Esophagus squamous epithelium (tissue), 5 donors: ENCODE measurements around the gene DLK1. TPM values are rescaled to one million over a fixed set of nuclear protein-coding genes. Genes with fewer than 3 reads are reported as not detected.

Experiments used
- DNase-seq: peaks from one replicate; lab custom pipeline; 2025; lab: John Stamatoyannopoulos, UW
- H3K27ac ChIP-seq, 4 donors: fragments of 200-600 bp; sonication (generic); one replicate each; pipeline ENCODE4 v1.5.1; 2016 to 2019; ENCODE audit warnings: mild to moderate bottlenecking in 1 of 4
- H3K27me3 ChIP-seq, 4 donors: fragments of 200-600 bp; sonication (generic); 1 replicate in 3 of 4; 2 replicates in 1 of 4; pipeline versions ENCODE4 v1.5.1 to v1.6.0; 2017 to 2021; ENCODE audit warnings: antibody characterized with exemption in 1 of 4
- H3K36me3 ChIP-seq, 3 donors: fragments of 200-600 bp; sonication (generic); one replicate each; pipeline ENCODE4 v1.5.1; 2016 to 2019
- H3K4me1 ChIP-seq, 3 donors: fragments of 200-600 bp; sonication (generic); one replicate each; pipeline ENCODE4 v1.5.1; 2017 to 2019
- H3K4me3 ChIP-seq, 4 donors: fragments of 200-600 bp; sonication (generic); 1 replicate in 3 of 4; 2 replicates in 1 of 4; pipeline ENCODE4 v1.5.1; 2016 to 2019; ENCODE audit warnings: mild to moderate bottlenecking in 2 of 4, moderate library complexity in 1 of 4
- H3K9me3 ChIP-seq, 3 donors: fragments of 200-600 bp; sonication (generic); one replicate each; pipeline ENCODE4 v1.5.1; 2016 to 2019
- POLR2A ChIP-seq, 4 donors: fragments of 450-650 bp; IDR thresholded peaks; one replicate each; pipeline ENCODE4 v1.6.1; 2017; ENCODE audit warnings: antibody characterized with exemption in 4 of 4, mild to moderate bottlenecking in 4 of 4, moderate library complexity in 3 of 4
- WGBS, 2 donors: methylation state at CpG; one replicate each; pipeline ENCODE4 v1.1.5; 2018; 5-methylcytosine and 5-hydroxymethylcytosine counted together
- intact Hi-C: fragments of 100-400 bp; cut with DNase I; formaldehyde crosslinking; loops from one replicate; pipeline ENCODE4 v1.15.0; 2022
- total RNA-seq, 4 donors: library from RNA; depleted of rRNA; stranded (reverse); fragments of >200 nt; gene quantifications; one replicate each; pipeline ENCODE4 v1.1.0, GENCODE V29; 2016
- TF ChIP-seq, protein P1 (sequence below), 6 experiments: fragments of 450-650 bp in 4 of 6; fragments of 200-600 bp in 2 of 6; sonication (generic) in 2 of 6; IDR thresholded peaks; one replicate each; pipeline ENCODE4 v1.5.1; 2016 to 2019; ENCODE audit warnings: antibody characterized with exemption in 6 of 6, mild to moderate bottlenecking in 4 of 6, moderate library complexity in 4 of 6
- donor health status: DM: yes; HTN: yes; CAD: no.

DLK1 gene
- total RNA-seq, 4 donors from 2014 or later, result not detected

DNA sequence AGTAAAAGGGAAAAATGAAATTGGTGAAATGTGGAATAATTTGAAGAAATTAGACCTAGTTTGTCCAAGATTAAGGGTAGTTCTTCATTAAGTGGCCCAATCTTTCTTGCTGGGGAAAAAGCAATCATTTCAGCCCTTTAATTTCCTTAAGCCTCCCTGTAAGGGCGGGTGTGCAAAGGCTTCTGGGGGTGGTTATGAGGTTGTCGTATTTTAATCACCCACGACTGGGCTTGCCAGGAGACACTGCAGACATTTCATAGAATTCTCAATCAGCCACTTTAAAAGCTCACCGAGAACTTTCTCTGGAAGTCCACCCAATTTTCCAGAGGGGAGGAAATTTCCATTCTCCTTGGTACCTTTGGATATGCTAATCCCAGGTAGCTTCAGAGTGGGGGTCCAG, 43.4 kb downstream of the DLK1 start:
- Histone ChIP-seq H3K27ac (no peak overlapping the region), H3K36me3 (no peaks in the 10 kb centered on the region), H3K27me3 (peaks cover 0 to 86% (median 0%) of the 10 kb centered on the region in 4 donors), H3K4me3 (no peak overlapping the region), H3K9me3 (peaks cover 0 to 8% (median 0%) of the 10 kb centered on the region in 3 donors), H3K4me1 (no peaks in the 10 kb centered on the region)
- TF ChIP-seq POLR2A (IDR thresholded peaks at IDR 0.05), result no peak
- TF ChIP-seq, protein P1, sequence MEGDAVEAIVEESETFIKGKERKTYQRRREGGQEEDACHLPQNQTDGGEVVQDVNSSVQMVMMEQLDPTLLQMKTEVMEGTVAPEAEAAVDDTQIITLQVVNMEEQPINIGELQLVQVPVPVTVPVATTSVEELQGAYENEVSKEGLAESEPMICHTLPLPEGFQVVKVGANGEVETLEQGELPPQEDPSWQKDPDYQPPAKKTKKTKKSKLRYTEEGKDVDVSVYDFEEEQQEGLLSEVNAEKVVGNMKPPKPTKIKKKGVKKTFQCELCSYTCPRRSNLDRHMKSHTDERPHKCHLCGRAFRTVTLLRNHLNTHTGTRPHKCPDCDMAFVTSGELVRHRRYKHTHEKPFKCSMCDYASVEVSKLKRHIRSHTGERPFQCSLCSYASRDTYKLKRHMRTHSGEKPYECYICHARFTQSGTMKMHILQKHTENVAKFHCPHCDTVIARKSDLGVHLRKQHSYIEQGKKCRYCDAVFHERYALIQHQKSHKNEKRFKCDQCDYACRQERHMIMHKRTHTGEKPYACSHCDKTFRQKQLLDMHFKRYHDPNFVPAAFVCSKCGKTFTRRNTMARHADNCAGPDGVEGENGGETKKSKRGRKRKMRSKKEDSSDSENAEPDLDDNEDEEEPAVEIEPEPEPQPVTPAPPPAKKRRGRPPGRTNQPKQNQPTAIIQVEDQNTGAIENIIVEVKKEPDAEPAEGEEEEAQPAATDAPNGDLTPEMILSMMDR (IDR thresholded peaks at IDR 0.05), result no peak
- intact Hi-C loops, result no loop called here
- WGBS, 2 donors, result 71 to 82% methylated on average over 4 of the region's 4 CpGs
- no peak for DNase-seq

DNA sequence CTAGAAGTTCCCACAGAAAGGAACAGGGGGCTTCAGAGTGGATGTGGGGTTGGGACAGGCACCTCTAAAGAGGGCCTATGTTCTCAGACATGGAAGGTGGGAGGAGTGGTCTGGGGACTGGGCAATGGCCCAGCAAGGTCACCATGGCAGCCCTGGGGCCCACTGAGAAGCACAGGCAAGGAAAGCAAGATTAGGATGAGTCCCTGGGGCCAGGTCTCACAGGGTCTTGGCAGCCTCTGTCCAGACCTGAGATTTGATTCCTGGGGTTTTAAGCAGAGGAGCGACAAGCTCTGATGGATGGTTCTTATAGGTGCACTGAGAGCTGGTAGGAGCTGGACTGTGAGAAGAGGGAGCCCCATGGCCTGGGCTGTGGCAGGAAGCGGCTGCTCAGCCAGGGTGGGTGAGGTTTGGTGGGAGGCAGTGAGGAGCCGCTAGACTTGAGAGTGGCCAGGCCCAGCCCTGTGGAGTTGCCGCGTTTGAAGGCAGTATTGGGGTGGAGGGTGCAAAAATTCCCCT, 44.0 kb downstream of the DLK1 start:
- Histone ChIP-seq H3K9me3 (peaks cover 0 to 8% (median 0%) of the 10 kb centered on the region in 3 donors), H3K4me1 (no peaks in the 10 kb centered on the region), H3K27me3 (peaks cover 0 to 80% (median 0%) of the 10 kb centered on the region in 4 donors), H3K36me3 (no peaks in the 10 kb centered on the region), H3K4me3 (no peak overlapping the region), H3K27ac (no peak overlapping the region)
- no peak for TF ChIP-seq POLR2A (IDR thresholded peaks at IDR 0.05)
- TF ChIP-seq, protein P1 (IDR thresholded peaks at IDR 0.05), result no peak
- intact Hi-C loops, result no loop called here
- WGBS, 2 donors, result 88 to 95% methylated on average over 4 to 5 of the region's 5 CpGs
- DNase-seq, result no peak

DNA sequence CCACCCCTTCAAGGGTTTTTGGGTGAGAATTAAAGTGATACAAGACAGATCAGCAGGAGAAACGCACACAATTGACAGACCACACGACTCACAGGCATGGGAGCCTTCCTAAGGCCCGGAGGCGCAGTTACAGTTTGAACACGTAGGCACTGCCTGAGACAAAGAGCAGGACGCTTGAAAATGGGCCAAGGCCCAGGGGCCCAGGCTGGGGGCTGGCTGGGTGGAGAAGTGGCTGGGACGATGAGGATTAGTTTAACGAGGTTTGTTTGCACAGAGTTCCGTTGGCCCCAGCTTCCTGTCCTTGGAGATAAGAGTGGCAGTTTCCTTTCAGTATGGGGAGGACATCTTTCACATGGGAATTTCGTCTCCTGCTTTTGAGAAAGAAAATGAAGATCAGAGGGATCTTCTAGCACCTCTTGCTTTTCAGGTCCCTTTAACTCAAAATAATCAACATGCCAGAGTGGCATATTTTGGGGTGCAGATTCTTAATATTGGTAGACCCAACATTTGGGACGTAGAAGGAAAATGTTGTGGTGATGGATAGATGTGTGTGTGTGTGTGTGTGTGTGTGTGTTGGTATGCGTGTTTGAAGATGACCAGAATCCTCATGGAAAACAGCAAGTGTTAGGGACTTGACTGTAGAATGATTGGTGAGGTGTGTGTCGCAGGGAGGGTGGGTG, 44.6 kb downstream of the DLK1 start:
- Histone ChIP-seq H3K36me3 (no peaks in the 10 kb centered on the region), H3K27me3 (peaks cover 0 to 74% (median 0%) of the 10 kb centered on the region in 4 donors), H3K9me3 (peaks cover 0 to 8% (median 0%) of the 10 kb centered on the region in 3 donors), H3K4me3 (no peak overlapping the region), H3K27ac (no peak overlapping the region), H3K4me1 (no peaks in the 10 kb centered on the region)
- TF ChIP-seq, protein P1 (IDR thresholded peaks at IDR 0.05), result no peak
- no peak for TF ChIP-seq POLR2A (IDR thresholded peaks at IDR 0.05)
- 63 to 66% methylated on average over 13 of the region's 13 CpGs for WGBS, 2 donors
- no peak for DNase-seq
- intact Hi-C loops, result no loop called here

DNA sequence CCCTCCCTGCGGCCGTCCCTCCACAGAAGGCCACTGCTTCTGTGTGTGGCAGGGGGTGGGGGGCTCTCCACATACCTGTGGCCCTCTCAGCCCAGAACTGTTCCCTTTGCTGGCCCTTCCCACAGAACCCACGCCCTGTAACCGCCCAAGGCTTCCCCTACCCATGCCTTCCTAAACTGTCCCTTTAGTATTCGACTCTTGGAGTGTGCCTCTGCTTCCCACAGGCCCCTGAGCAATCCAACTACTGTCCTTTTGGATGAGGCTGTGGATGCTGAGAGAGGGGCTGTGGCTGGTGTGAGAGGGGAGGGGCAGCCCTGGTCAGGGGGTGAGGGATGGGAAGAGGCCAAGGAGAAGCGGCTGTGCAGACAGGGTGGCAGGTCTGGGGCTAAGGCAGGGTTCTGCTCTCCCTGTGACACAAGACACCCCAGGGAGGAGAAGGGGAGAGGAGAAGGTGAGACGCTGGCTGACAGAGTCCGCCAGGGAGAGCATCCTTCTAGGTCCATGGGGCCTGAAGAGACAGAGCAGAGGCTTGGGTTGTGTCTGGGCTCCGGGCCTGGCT, 46.0 kb downstream of the DLK1 start:
- Histone ChIP-seq H3K27ac (no peak overlapping the region), H3K4me1 (no peaks in the 10 kb centered on the region), H3K27me3 (peaks cover 0 to 60% (median 0%) of the 10 kb centered on the region in 4 donors), H3K9me3 (peaks cover 0 to 8% (median 0%) of the 10 kb centered on the region in 3 donors), H3K36me3 (no peaks in the 10 kb centered on the region), H3K4me3 (no peak overlapping the region)
- no peak for DNase-seq
- intact Hi-C loops, result no loop called here
- TF ChIP-seq, protein P1 (IDR thresholded peaks at IDR 0.05), result no peak
- TF ChIP-seq POLR2A (IDR thresholded peaks at IDR 0.05), result no peak
- WGBS, 2 donors, result 78 to 100% methylated on average over 1 to 6 of the region's 9 CpGs
